HCT116 (cell line): ENCODE results near the gene GALNT2. TPM values are rescaled to one million over a fixed set of nuclear protein-coding genes. Genes with fewer than 3 reads are reported as not detected.

Experiments
- ATAC-seq: fragments of 200-7000 bp; cut with Tn5 transposase; 2 replicates; pipeline ENCODE4 v1.9.1; 2020; ENCODE audit warnings: mild to moderate bottlenecking, moderate library complexity
- BruUV-seq: library from RNA; stranded (reverse); fragments of 400-500 nt; replicated peaks from 2 replicates; lab custom pipeline; 2021; lab: Mats Ljungman, UMichigan
- CTCF ChIA-PET: fragments of 300-600 bp; sonication (Branson Sonifier 250); formaldehyde crosslinking; loops from one replicate; lab custom pipeline; 2021; ENCODE audit warnings: antibody characterized with exemption; lab: Charles Lee
- POLR2A ChIA-PET: fragments of 300-600, 350-600 bp; sonication (Branson Sonifier 250); formaldehyde crosslinking; loops from one replicate; lab custom pipeline; 2021; ENCODE audit warnings: antibody characterized with exemption; lab: Charles Lee
- RAD21 ChIA-PET, 2 experiments: fragments of 300-600 bp; sonication (Branson Sonifier 250); formaldehyde crosslinking; loops; one replicate each; lab custom pipeline; 2023; ENCODE audit warnings: low total read pairs in 2 of 2; ENCODE audit not compliant: uncharacterized antibody in 2 of 2, unreplicated experiment in 2 of 2, low non-redundant PET in 1 of 2; lab: Charles Lee
- DNase-seq: peaks from one replicate; pipeline ENCODE4 v3.0.0-alpha.2; 2010; ENCODE audit warnings: low read depth, low spot score
- H2AFZ ChIP-seq: fragments of 200-600 bp; shearing (Covaris generic), sonication (generic); 2 replicates; pipeline ENCODE4 v1.6.1; 2017; ENCODE audit warnings: low read depth, mixed run types, mixed read lengths, antibody characterized with exemption, low read length; ENCODE audit not compliant: poor library complexity, severe bottlenecking
- H3K27ac ChIP-seq: 2 replicates; pipeline ENCODE4 v1.5.1; 2012; ENCODE audit warnings: low read depth, low read length
- H3K27me3 ChIP-seq: fragments of 200-600 bp; sonication (generic); 2 replicates; pipeline ENCODE4 v1.6.1; 2016; ENCODE audit warnings: mixed run types, low read length, mixed read lengths; ENCODE audit not compliant: insufficient read depth
- H3K36me3 ChIP-seq, 2 experiments: fragments of 200-500 bp in 1 of 2; fragments of 200-600 bp in 1 of 2; sonication (Bioruptor generic) in 1 of 2; sonication (generic) in 1 of 2; 2 replicates each; pipeline versions ENCODE4 v1.5.1 to v1.6.1; 2014 to 2016; ENCODE audit warnings: low read length in 2 of 2, inconsistent platforms in 1 of 2, mixed read lengths in 1 of 2, mixed run types in 1 of 2; ENCODE audit not compliant: insufficient read depth in 2 of 2, control insufficient read depth in 1 of 2
- H3K4me1 ChIP-seq, 2 experiments: fragments of 200-600 bp in 1 of 2; sonication (generic) in 1 of 2; 2 replicates each; pipeline versions ENCODE4 v1.5.1 to v1.6.1; 2012 to 2017; ENCODE audit warnings: low read length in 2 of 2, inconsistent platforms in 1 of 2, mild to moderate bottlenecking in 1 of 2, mixed read lengths in 1 of 2, mixed run types in 1 of 2, moderate library complexity in 1 of 2; ENCODE audit not compliant: insufficient read depth in 2 of 2, control insufficient read depth in 1 of 2
- H3K4me2 ChIP-seq: fragments of 200-600 bp; sonication (generic); 2 replicates; pipeline ENCODE4 v1.6.1; 2017; ENCODE audit warnings: mixed run types, low read length, mixed read lengths
- H3K4me3 ChIP-seq, 2 experiments: fragments of 200-600 bp in 1 of 2; sonication (generic) in 1 of 2; replicated peaks in 1 of 2; 2 replicates each; pipeline ENCODE4 v1.5.1; 2011 to 2016; ENCODE audit warnings: low read length in 2 of 2, control low read depth in 1 of 2, low read depth in 1 of 2, mild to moderate bottlenecking in 1 of 2, mixed read lengths in 1 of 2, mixed run types in 1 of 2
- H3K79me2 ChIP-seq: fragments of 200-600 bp; sonication (generic); 2 replicates; pipeline ENCODE4 v1.6.1; 2017; ENCODE audit warnings: mild to moderate bottlenecking, mixed run types, low read length, moderate library complexity, mixed read lengths; ENCODE audit not compliant: insufficient read depth
- H3K9ac ChIP-seq: fragments of 200-600 bp; sonication (generic); 2 replicates; pipeline ENCODE4 v1.6.1; 2016; ENCODE audit warnings: low read length, mixed read lengths
- H3K9me2 ChIP-seq: fragments of 200-600 bp; sonication (generic), shearing (Covaris generic); 2 replicates; pipeline ENCODE4 v1.6.1; 2017; ENCODE audit warnings: mixed run types, mild to moderate bottlenecking, moderate library complexity; ENCODE audit not compliant: insufficient read depth
- H3K9me3 ChIP-seq, 2 experiments: fragments of 200-500 bp in 1 of 2; fragments of 200-600 bp in 1 of 2; sonication (Bioruptor generic) in 1 of 2; sonication (generic) in 1 of 2; 2 replicates each; pipeline ENCODE4 v1.6.1; 2014 to 2017; ENCODE audit warnings: low read length in 2 of 2, mixed read lengths in 2 of 2, inconsistent platforms in 1 of 2, low read depth in 1 of 2, mild to moderate bottlenecking in 1 of 2, mixed run types in 1 of 2, moderate library complexity in 1 of 2; ENCODE audit not compliant: control insufficient read depth in 1 of 2, insufficient read depth in 1 of 2
- H4K20me1 ChIP-seq: fragments of 200-600 bp; sonication (generic), shearing (Covaris generic); 2 replicates; pipeline ENCODE4 v1.6.1; 2017; ENCODE audit warnings: mixed run types, mild to moderate bottlenecking, moderate library complexity; ENCODE audit not compliant: insufficient read depth
- ATF3 ChIP-seq: IDR thresholded peaks from 2 replicates; pipeline ENCODE4 v1.6.1; 2012
- CBX3 ChIP-seq: IDR thresholded peaks from 2 replicates; pipeline ENCODE4 v1.6.1; 2012; ENCODE audit warnings: low read depth
- CEBPB ChIP-seq: IDR thresholded peaks from 2 replicates; pipeline ENCODE4 v1.6.1; 2012; ENCODE audit warnings: low read depth
- CTCF ChIP-seq, 3 experiments: fragments of 200-600 bp in 1 of 3; sonication (generic) in 1 of 3; IDR thresholded peaks in 2 of 3; conservative IDR thresholded peaks in 1 of 3; 2 replicates each; pipeline ENCODE4 v1.5.1; 2012 to 2017; ENCODE audit warnings: low read depth in 2 of 3, low read length in 2 of 3, antibody characterized with exemption in 1 of 3, borderline replicate concordance in 1 of 3, control low read depth in 1 of 3, mild to moderate bottlenecking in 1 of 3, mixed read lengths in 1 of 3, mixed run types in 1 of 3, moderate library complexity in 1 of 3; ENCODE audit not compliant: insufficient read depth in 1 of 3
- ELF1 ChIP-seq: IDR thresholded peaks from 2 replicates; pipeline ENCODE4 v1.6.1; 2012; ENCODE audit warnings: low read depth, borderline replicate concordance
- EZH2 ChIP-seq: fragments of 200-600 bp; sonication (generic); IDR thresholded peaks from 2 replicates; pipeline ENCODE4 v1.6.1; 2017; ENCODE audit warnings: antibody characterized with exemption, mixed run types
- EZH2phosphoT487 ChIP-seq: fragments of 200-600 bp; IDR thresholded peaks from 2 replicates; pipeline ENCODE4 v1.6.1; 2018; ENCODE audit warnings: antibody characterized with exemption, borderline replicate concordance
- FOSL1 ChIP-seq: IDR thresholded peaks from 2 replicates; pipeline ENCODE4 v1.6.1; 2012; ENCODE audit warnings: low read depth
- MAX ChIP-seq: IDR thresholded peaks from 2 replicates; pipeline ENCODE4 v1.6.1; 2012
- POLR2A ChIP-seq: IDR thresholded peaks from 2 replicates; pipeline ENCODE4 v1.7.0; 2011; ENCODE audit warnings: borderline replicate concordance; ENCODE audit not compliant: insufficient read depth, insufficient read length; ENCODE audit errors: extremely low read depth
- POLR2AphosphoS5 ChIP-seq: IDR thresholded peaks from 2 replicates; pipeline ENCODE4 v1.6.1; 2011; ENCODE audit warnings: mild to moderate bottlenecking, low read depth, low read length, moderate library complexity
- RAD21 ChIP-seq: IDR thresholded peaks from 2 replicates; pipeline ENCODE4 v1.6.1; 2012; ENCODE audit warnings: low read depth, mild to moderate bottlenecking
- SIN3A ChIP-seq: IDR thresholded peaks from 2 replicates; pipeline ENCODE4 v1.6.1; 2012; ENCODE audit warnings: low read depth
- SP1 ChIP-seq: IDR thresholded peaks from 2 replicates; pipeline ENCODE4 v1.6.1; 2012; ENCODE audit warnings: low read depth
- YY1 ChIP-seq: IDR thresholded peaks from 2 replicates; pipeline ENCODE4 v1.6.1; 2011; ENCODE audit warnings: low read length, low read depth, moderate library complexity, mild to moderate bottlenecking; ENCODE audit not compliant: insufficient replicate concordance; ENCODE audit errors: extremely low read depth
- ZBTB33 ChIP-seq: IDR thresholded peaks from 2 replicates; pipeline ENCODE4 v1.6.1; 2011; ENCODE audit warnings: mild to moderate bottlenecking, low read length, moderate library complexity; ENCODE audit not compliant: insufficient replicate concordance; ENCODE audit errors: extremely low read depth
- ZFX ChIP-seq: fragments of 450-650 bp; IDR thresholded peaks from 2 replicates; pipeline ENCODE4 v1.6.1; 2017
- ZNF274 ChIP-seq: fragments of 200-500 bp; sonication (Bioruptor generic); IDR thresholded peaks from 2 replicates; pipeline ENCODE4 v1.6.1; 2014; ENCODE audit warnings: mild to moderate bottlenecking, low read depth, low read length, inconsistent platforms
- intact Hi-C: fragments of 100-400 bp; cut with micrococcal nuclease; formaldehyde crosslinking; loops from 2 replicates; pipeline ENCODE4 v1.10.0; 2022
- total RNA-seq: library from RNA; stranded (reverse); gene quantifications from one replicate; pipeline ENCODE4 v1.2.1, GENCODE V29; 2021; ENCODE audit not compliant: unreplicated experiment
- TF ChIP-seq, protein P1 (sequence below): IDR thresholded peaks from 2 replicates; pipeline ENCODE4 v1.6.1; 2012; ENCODE audit warnings: low read depth

GALNT2 gene
- total RNA-seq, 1 experiment from 2014 or later, result 40.8 TPM

GRCh38 chr1:230248889-230249270, 181.8 kb downstream of the GALNT2 start:
- Histone ChIP-seq H3K9ac (no peak overlapping the region), H4K20me1 (no peaks in the 10 kb centered on the region), H3K79me2 (no peaks in the 10 kb centered on the region), H3K9me3 (no peaks in the 10 kb centered on the region), H3K27me3 (no peaks in the 10 kb centered on the region), H3K4me1 (no peaks in the 10 kb centered on the region), H3K4me2 (no peak overlapping the region), H3K36me3 (no peaks in the 10 kb centered on the region; a peak in 1 of 4 replicates), H3K4me3 (no peak overlapping the region), H3K27ac (no peak overlapping the region)
- intact Hi-C loops, result no loop called here
- no TSS peak for BruUV-seq
- RAD21 ChIA-PET, result no interaction called here
- POLR2A ChIA-PET, result no interaction called here
- TF ChIP-seq, protein P1, sequence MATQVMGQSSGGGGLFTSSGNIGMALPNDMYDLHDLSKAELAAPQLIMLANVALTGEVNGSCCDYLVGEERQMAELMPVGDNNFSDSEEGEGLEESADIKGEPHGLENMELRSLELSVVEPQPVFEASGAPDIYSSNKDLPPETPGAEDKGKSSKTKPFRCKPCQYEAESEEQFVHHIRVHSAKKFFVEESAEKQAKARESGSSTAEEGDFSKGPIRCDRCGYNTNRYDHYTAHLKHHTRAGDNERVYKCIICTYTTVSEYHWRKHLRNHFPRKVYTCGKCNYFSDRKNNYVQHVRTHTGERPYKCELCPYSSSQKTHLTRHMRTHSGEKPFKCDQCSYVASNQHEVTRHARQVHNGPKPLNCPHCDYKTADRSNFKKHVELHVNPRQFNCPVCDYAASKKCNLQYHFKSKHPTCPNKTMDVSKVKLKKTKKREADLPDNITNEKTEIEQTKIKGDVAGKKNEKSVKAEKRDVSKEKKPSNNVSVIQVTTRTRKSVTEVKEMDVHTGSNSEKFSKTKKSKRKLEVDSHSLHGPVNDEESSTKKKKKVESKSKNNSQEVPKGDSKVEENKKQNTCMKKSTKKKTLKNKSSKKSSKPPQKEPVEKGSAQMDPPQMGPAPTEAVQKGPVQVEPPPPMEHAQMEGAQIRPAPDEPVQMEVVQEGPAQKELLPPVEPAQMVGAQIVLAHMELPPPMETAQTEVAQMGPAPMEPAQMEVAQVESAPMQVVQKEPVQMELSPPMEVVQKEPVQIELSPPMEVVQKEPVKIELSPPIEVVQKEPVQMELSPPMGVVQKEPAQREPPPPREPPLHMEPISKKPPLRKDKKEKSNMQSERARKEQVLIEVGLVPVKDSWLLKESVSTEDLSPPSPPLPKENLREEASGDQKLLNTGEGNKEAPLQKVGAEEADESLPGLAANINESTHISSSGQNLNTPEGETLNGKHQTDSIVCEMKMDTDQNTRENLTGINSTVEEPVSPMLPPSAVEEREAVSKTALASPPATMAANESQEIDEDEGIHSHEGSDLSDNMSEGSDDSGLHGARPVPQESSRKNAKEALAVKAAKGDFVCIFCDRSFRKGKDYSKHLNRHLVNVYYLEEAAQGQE, result no peak
- no peak for TF ChIP-seq POLR2AphosphoS5
- no peak for TF ChIP-seq ZBTB33
- TF ChIP-seq ZFX, result no peak
- no peak for TF ChIP-seq ELF1
- TF ChIP-seq FOSL1, result no peak
- TF ChIP-seq RAD21, result no peak
- no peak for TF ChIP-seq CEBPB
- no peak for TF ChIP-seq EZH2phosphoT487
- no peak for TF ChIP-seq SP1
- no peak for TF ChIP-seq EZH2
- TF ChIP-seq CTCF (IDR thresholded peaks at IDR 0.05 in 2 of 3, conservative IDR thresholded peaks at IDR 0.05 in 1 of 3; ENCODE audit: borderline replicate concordance in 1 of 3, insufficient read depth in 1 of 3, low read depth in 2 of 3, low read length in 2 of 3), result no peak
- TF ChIP-seq MAX, result no peak
- no peak for TF ChIP-seq YY1
- TF ChIP-seq CBX3, result no peak
- TF ChIP-seq POLR2A, result no peak
- TF ChIP-seq SIN3A, result no peak
- TF ChIP-seq ATF3, result no peak
- no peak for TF ChIP-seq ZNF274
- TF ChIP-seq, all 23 proteins: peak for 0
- ATAC-seq, result no peak
- CTCF ChIA-PET, result no interaction called here
- Histone ChIP-seq H3K9me2 (no peaks in the 10 kb centered on the region), H2AFZ (no peak overlapping the region)
- no peak for DNase-seq
